PC-3 (cell line): ENCODE measurements around the gene PPIL1. TPM values are rescaled to one million over a fixed set of nuclear protein-coding genes. Genes with fewer than 3 reads are reported as not detected.

Experiments used
- ATAC-seq: fragments of 200-7000 bp; cut with Tn5 transposase; 2 replicates; pipeline ENCODE4 v1.9.1; 2020; ENCODE audit warnings: mild to moderate bottlenecking, moderate library complexity
- BruUV-seq: library from RNA; stranded (reverse); fragments of 400-500 nt; replicated peaks from 2 replicates; lab custom pipeline; 2021; lab: Mats Ljungman, UMichigan
- CTCF ChIA-PET: fragments of 300-600 bp; sonication (Branson Sonifier 250); formaldehyde crosslinking; loops from one replicate; lab custom pipeline; 2022; ENCODE audit warnings: antibody characterized with exemption; lab: Charles Lee
- POLR2A ChIA-PET: fragments of 300-600 bp; sonication (Branson Sonifier 250); formaldehyde crosslinking; loops from one replicate; lab custom pipeline; 2022; ENCODE audit warnings: antibody characterized with exemption; ENCODE audit not compliant: unreplicated experiment; lab: Charles Lee
- DNase-seq: peaks from one replicate; pipeline ENCODE4 v3.0.0-alpha.2; 2015
- H2AFZ ChIP-seq: fragments of 300-600 bp; sonication (generic); 2 replicates; pipeline ENCODE4 v1.6.0; 2016; ENCODE audit warnings: antibody characterized with exemption, low read length
- H3F3A ChIP-seq: fragments of 300-600 bp; sonication (generic); one replicate; pipeline ENCODE4 v1.6.0; 2017; ENCODE audit warnings: antibody characterized with exemption, low read length, control low read depth, mild to moderate bottlenecking; ENCODE audit not compliant: unreplicated experiment
- H3K27ac ChIP-seq: fragments of 300-600 bp; sonication (generic); 2 replicates; pipeline ENCODE4 v1.5.1; 2016; ENCODE audit warnings: mild to moderate bottlenecking, low read length
- H3K27me3 ChIP-seq: fragments of 300-600 bp; sonication (generic); 2 replicates; pipeline ENCODE4 v1.6.1; 2016; ENCODE audit warnings: low read length, mixed read lengths
- H3K36me3 ChIP-seq: fragments of 300-600 bp; sonication (generic); 2 replicates; pipeline ENCODE4 v1.6.1; 2016; ENCODE audit warnings: low read depth, mixed run types, low read length, mixed read lengths
- H3K4me1 ChIP-seq: fragments of 300-600 bp; sonication (generic); 2 replicates; pipeline ENCODE4 v1.5.1; 2016; ENCODE audit warnings: low read length; ENCODE audit not compliant: insufficient read depth
- H3K4me2 ChIP-seq: fragments of 300-600 bp; sonication (generic); 2 replicates; pipeline ENCODE4 v1.6.0; 2016; ENCODE audit warnings: low read length
- H3K4me3 ChIP-seq: fragments of 300-600 bp; sonication (generic); 2 replicates; pipeline ENCODE4 v1.5.1; 2016; ENCODE audit warnings: mild to moderate bottlenecking, low read length, mixed read lengths
- H3K79me2 ChIP-seq: fragments of 300-600 bp; sonication (generic); 2 replicates; pipeline ENCODE4 v1.6.1; 2017; ENCODE audit warnings: low read length, mixed read lengths
- H3K9ac ChIP-seq: fragments of 300-600 bp; sonication (generic); 2 replicates; pipeline ENCODE4 v1.6.0; 2016; ENCODE audit warnings: mild to moderate bottlenecking, low read length
- H3K9me2 ChIP-seq: fragments of 300-600 bp; sonication (generic); replicated peaks from 2 replicates; pipeline ENCODE4 v1.6.1; 2016; ENCODE audit warnings: mixed run types, low read length, mixed read lengths
- H3K9me3 ChIP-seq: fragments of 300-600 bp; sonication (generic); 2 replicates; pipeline ENCODE4 v1.6.1; 2016; ENCODE audit warnings: low read length, mixed read lengths
- H4K20me1 ChIP-seq: fragments of 300-600 bp; sonication (generic); 2 replicates; pipeline ENCODE4 v1.6.1; 2016; ENCODE audit warnings: low read length, mixed read lengths
- EZH2 ChIP-seq: fragments of 300-600 bp; sonication (generic); IDR thresholded peaks from one replicate; pipeline ENCODE4 v1.6.1; 2017; ENCODE audit warnings: antibody characterized with exemption, mild to moderate bottlenecking, low read length; ENCODE audit not compliant: unreplicated experiment
- EZH2phosphoT487 ChIP-seq: fragments of 300-600 bp; sonication (generic); IDR thresholded peaks from 2 replicates; pipeline ENCODE4 v1.6.1; 2018; ENCODE audit warnings: mild to moderate bottlenecking, antibody characterized with exemption, low read length, borderline replicate concordance
- intact Hi-C: fragments of 100-400 bp; cut with micrococcal nuclease; formaldehyde crosslinking; loops from 2 replicates; pipeline ENCODE4 v1.9.0; 2023
- total RNA-seq: library from RNA; depleted of rRNA; stranded (reverse); fragments of >200 nt; gene quantifications from 2 replicates; pipeline ENCODE4 v1.2.3, GENCODE V29; 2014
- TF ChIP-seq, protein P1 (sequence below): fragments of 300-600 bp; sonication (generic); conservative IDR thresholded peaks from 2 replicates; pipeline ENCODE4 v1.5.1; 2017; ENCODE audit warnings: antibody characterized with exemption, low read depth, mild to moderate bottlenecking, low read length

Gene PPIL1
- total RNA-seq, 1 experiment from 2014 or later = 39.9 TPM

DNA sequence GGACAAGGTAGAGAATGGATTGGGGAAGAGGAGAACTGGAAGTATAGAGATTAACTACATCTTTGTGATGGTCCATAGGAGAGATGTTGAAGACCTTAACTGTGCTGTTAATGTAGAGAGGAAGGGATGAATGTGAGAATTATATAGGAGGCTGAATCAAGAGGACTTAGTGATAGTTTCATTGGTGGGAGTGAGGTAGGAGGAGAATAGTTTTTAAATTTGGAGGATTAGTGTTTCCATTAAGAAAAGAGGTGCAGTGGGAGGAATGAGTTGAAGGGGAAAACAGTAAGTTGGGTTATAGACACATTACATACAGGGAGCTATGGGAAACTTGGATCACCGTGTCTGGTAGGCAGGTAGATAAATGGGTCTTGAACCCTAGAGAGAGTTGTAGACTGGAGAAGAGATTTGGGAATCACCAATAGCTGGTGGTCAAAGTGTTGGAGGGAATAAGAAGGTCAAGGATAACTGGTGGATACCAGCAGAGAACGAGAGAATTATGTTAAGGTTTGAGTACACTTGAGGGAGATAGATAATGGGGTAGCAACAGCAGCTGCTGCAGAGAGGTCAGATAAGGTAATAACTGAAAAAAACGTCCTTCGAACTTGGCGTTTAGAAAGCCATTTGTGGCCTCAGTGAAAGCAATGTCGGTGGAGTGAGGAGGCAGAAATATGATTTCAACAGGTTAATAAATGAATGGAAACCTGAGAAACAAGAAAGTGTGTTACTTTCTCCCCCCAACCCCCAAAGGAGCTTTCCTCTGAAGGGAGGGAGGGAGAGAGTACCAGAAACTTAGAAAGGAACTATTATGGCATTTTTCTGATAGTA lies 14.3 kb upstream of the PPIL1 start:
- Histone ChIP-seq H3K9ac (no peak overlapping the region), H4K20me1 (no peaks in the 10 kb centered on the region), H3K9me2 (no peaks in the 10 kb centered on the region), H3K4me1 (peaks cover 11% of the 10 kb centered on the region), H3K4me3 (no peak overlapping the region), H3K9me3 (no peaks in the 10 kb centered on the region), H3K36me3 (no peaks in the 10 kb centered on the region), H3K27ac (no peak overlapping the region), H3K79me2 (peaks cover 27% of the 10 kb centered on the region), H2AFZ (no peak overlapping the region), H3K27me3 (no peaks in the 10 kb centered on the region), H3K4me2 (no peak overlapping the region), H3F3A (no peaks in the 10 kb centered on the region)
- ChIA-PET POLR2A (interaction anchor here (0.6 kb wide), 1 partner anchor 354 kb away, joined by 16 read pairs; no protein-coding TSS in a partner anchor), CTCF (interaction anchor here (0.6 to 0.7 kb wide), 2 partner anchors 25 to 279 kb away, joined by 3 to 4 read pairs; no protein-coding TSS in a partner anchor)
- TF ChIP-seq, protein P1, sequence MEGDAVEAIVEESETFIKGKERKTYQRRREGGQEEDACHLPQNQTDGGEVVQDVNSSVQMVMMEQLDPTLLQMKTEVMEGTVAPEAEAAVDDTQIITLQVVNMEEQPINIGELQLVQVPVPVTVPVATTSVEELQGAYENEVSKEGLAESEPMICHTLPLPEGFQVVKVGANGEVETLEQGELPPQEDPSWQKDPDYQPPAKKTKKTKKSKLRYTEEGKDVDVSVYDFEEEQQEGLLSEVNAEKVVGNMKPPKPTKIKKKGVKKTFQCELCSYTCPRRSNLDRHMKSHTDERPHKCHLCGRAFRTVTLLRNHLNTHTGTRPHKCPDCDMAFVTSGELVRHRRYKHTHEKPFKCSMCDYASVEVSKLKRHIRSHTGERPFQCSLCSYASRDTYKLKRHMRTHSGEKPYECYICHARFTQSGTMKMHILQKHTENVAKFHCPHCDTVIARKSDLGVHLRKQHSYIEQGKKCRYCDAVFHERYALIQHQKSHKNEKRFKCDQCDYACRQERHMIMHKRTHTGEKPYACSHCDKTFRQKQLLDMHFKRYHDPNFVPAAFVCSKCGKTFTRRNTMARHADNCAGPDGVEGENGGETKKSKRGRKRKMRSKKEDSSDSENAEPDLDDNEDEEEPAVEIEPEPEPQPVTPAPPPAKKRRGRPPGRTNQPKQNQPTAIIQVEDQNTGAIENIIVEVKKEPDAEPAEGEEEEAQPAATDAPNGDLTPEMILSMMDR = no peak
- TF ChIP-seq EZH2phosphoT487 (no peak), EZH2 (no peak)
- BruUV-seq = no TSS peak
- ATAC-seq (no peak), DNase-seq (no peak)
- intact Hi-C loops = loop anchor here (10.0 kb wide), 2 partner anchors 96 to 316 kb away; partner anchors contain the start of gene MTCH1

DNA sequence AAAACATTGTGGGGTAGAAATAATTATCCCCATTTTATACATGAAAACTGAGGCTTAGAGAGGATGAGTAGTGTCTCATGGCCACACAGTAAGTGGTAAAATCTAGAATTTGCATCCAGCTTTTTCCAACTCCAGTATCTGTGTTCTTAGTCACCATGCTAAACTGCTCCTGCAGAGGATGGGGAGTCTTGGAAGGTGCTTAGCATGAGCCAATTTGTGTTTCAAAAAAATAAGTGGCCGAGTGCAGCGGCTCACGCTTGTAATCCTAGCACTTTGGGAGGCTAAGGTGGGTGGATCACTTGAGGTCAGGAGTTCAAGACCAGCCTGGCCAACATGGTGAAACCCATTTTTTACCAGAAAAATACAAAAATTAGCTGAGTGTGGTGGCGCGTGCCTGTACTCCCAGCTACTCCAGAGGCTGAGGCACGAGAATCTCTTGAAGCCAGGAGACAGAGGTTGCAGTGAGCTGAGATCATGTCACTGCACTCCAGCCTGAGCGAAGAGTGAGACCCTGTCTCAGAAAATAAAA lies 13.6 kb upstream of the PPIL1 start:
- Histone ChIP-seq H2AFZ (no peak overlapping the region), H3K9me3 (no peaks in the 10 kb centered on the region), H3K36me3 (no peaks in the 10 kb centered on the region), H3K9ac (no peak overlapping the region), H4K20me1 (no peaks in the 10 kb centered on the region), H3K27ac (no peak overlapping the region), H3K27me3 (no peaks in the 10 kb centered on the region), H3K4me3 (no peak overlapping the region), H3K79me2 (peaks cover 27% of the 10 kb centered on the region), H3K4me1 (peaks cover 11% of the 10 kb centered on the region), H3K9me2 (no peaks in the 10 kb centered on the region), H3K4me2 (no peak overlapping the region), H3F3A (no peaks in the 10 kb centered on the region)
- TF ChIP-seq EZH2phosphoT487 = no peak
- no peak for TF ChIP-seq EZH2
- TF ChIP-seq, protein P1 = no peak
- no TSS peak for BruUV-seq
- no peak for DNase-seq
- ChIA-PET CTCF (interaction anchor here (0.6 kb wide), 1 partner anchor 26 kb away, joined by 3 read pairs; no protein-coding TSS in a partner anchor), POLR2A (no interaction called here)
- intact Hi-C loops = loop anchor here (10.0 kb wide), 2 partner anchors 97 to 317 kb away; partner anchors contain the start of gene MTCH1
- no peak for ATAC-seq
